ENCODE data around the gene LTC4S. TPM values are rescaled to one million over a fixed set of nuclear protein-coding genes. Genes with fewer than 3 reads are reported as not detected.
A peak's percentile ranks its signal among the peaks of the same experiment; 100 is the strongest.

Gene LTC4S
- total RNA-seq, 6 donors from 2014 or later: 6.7 to 33.1 (median 21.3) TPM

DNA sequence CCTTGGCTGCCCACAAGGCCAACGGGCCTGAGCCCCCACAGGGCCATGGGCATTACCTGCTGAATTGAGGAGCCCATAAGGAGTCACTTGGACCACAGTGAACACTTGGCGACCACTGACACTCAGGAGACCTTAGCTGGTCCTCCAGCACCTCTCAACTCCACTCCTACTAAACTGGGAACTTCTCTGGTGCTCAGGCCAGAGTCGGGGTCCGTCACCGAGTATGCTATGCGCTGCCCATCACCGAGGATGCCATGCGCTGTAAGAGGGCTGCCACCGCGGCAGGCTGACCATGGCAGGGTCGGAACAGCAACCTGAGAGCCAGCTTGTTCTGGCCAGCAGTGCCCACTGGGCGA, 26.3 kb downstream of the LTC4S start:
- TF ChIP-seq POLR2A (IDR thresholded peaks at IDR 0.05): no peak
- TF ChIP-seq POLR2AphosphoS5 (IDR thresholded peaks at IDR 0.05): no peak
- no peak for TF ChIP-seq EP300 (IDR thresholded peaks at IDR 0.05)
- TF ChIP-seq, protein P1, sequence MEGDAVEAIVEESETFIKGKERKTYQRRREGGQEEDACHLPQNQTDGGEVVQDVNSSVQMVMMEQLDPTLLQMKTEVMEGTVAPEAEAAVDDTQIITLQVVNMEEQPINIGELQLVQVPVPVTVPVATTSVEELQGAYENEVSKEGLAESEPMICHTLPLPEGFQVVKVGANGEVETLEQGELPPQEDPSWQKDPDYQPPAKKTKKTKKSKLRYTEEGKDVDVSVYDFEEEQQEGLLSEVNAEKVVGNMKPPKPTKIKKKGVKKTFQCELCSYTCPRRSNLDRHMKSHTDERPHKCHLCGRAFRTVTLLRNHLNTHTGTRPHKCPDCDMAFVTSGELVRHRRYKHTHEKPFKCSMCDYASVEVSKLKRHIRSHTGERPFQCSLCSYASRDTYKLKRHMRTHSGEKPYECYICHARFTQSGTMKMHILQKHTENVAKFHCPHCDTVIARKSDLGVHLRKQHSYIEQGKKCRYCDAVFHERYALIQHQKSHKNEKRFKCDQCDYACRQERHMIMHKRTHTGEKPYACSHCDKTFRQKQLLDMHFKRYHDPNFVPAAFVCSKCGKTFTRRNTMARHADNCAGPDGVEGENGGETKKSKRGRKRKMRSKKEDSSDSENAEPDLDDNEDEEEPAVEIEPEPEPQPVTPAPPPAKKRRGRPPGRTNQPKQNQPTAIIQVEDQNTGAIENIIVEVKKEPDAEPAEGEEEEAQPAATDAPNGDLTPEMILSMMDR (IDR thresholded peaks at IDR 0.05): no peak
- 34% methylated on average over 12 of the region's 12 CpGs; no CpG with 5 or more reads in 1 of the 2 donors for WGBS, 2 donors
- Histone ChIP-seq H3K9me3 (no peaks in the 10 kb centered on the region), H3K4me1 (peaks cover 59 to 74% (median 69%) of the 10 kb centered on the region in 4 donors), H3K36me3 (peaks cover 18 to 34% (median 24%) of the 10 kb centered on the region in 4 donors), H3K27ac (peak overlapping the region; percentile 98 to 100 (median 99)), H3K27me3 (no peaks in the 10 kb centered on the region), H3K4me3 (peak overlapping the region; percentile 52 to 99 (median 78))
- ATAC-seq (ENCODE audit: low FRiP score in 2 of 2) (no peak), DNase-seq (no peak)

DNA sequence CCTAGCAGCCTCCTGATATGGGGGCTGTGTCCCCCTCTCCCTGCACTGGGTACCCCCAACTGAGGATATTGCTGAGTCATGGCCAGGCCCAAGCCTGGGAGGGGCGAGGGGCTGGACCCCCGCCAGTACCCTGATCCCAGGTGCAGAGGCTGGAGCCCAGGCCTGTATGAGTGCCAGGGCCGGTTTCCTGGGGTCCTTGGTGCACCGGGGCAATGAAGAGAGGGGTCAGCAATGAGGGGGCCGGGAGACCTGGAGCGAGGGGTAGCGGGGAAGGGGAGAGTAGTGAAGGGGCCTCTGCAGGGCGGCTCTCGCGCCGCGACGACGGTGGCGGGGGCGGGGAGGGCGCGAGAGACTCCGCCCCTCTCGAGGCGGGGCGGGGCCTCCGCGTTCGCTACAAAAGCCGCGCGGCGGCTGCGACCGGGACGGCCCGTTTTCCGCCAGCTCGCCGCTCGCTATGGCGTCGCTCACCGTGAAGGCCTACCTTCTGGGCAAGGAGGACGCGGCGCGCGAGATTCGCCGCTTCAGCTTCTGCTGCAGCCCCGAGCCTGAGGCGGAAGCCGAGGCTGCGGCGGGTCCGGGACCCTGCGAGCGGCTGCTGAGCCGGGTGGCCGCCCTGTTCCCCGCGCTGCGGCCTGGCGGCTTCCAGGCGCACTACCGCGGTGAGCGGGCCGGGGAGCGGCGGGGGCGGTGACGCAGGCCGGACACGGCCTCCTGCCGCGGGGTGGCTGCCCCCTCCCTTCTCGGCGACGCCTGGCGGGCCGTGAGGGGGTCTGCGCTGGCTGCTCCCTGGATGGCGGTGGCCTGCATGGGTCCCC, 26.9 kb downstream of the LTC4S start, which contains the start of gene SQSTM1:
SQSTM1 (plus strand) TSS at position 423 of the 815 bp plus-strand sequence; CDS start at position 455, 32 bp downstream.
- WGBS, 2 donors: 1% methylated on average over 52 of the region's 81 CpGs; no CpG with 5 or more reads in 1 of the 2 donors
- Histone ChIP-seq H3K27ac (peak within 1 kb of the TSS; percentile 98 to 100 (median 99)), H3K4me1 (peaks cover 59 to 80% (median 70%) of the 10 kb centered on the region in 4 donors), H3K27me3 (no peaks in the 10 kb centered on the region), H3K36me3 (peaks cover 23 to 40% (median 29%) of the 10 kb centered on the region in 4 donors), H3K4me3 (peak within 1 kb of the TSS; percentile 66 to 99 (median 86)), H3K9me3 (no peaks in the 10 kb centered on the region)
- DNase-seq (peak; percentile 85 to 98), ATAC-seq (ENCODE audit: low FRiP score in 2 of 2) (peak; percentile 85 to 86)
- TF ChIP-seq POLR2AphosphoS5 (IDR thresholded peaks at IDR 0.05) (peak; percentile 97 to 100), POLR2A (IDR thresholded peaks at IDR 0.05) (peak in 3 of 4 donors; percentile 98 to 100 (median 98)), EP300 (IDR thresholded peaks at IDR 0.05) (peak in 1 of 4 donors; percentile 54)
- TF ChIP-seq, protein P1 (IDR thresholded peaks at IDR 0.05): peak in 5 of 6 experiments; percentile 24 to 81 (median 47)

DNA sequence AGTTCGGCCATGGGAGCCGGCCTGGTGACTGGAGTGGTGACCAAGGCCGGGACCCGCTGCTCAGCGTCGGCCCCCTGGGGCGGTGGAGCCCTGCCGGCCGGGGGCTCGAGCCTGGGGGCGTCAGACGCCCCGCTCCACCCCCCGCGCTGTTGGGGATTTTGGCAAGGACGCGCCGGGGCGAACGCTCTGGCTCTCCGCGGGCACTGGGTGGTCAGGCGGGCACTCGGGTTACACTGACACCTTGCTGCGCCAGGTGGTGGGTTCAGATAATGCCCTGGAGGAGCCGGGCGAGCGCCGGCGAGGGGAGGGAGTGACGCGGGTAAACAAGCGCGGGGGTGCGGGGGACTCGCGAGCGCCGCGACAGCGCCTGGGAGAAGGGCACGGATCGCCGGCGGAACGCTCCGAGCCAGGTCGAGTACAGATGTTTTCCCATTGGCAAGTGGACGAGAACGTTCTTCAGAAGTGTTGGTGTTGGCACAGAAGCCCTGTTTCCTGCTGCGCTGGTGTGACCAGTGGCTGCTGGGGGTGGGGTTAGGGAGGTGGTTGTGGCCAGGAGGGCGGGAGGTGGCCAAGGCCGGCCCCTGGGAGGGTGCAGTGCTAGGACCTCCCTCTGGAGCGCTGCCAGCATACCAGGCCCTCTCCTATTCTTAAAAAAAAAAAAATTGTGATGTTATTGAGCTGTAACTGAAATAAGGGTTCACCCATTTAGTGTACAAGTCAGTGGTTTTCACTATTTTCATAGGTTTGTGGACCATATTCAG, 27.7 kb downstream of the LTC4S start:
- 0 to 2% methylated on average over 3 to 20 of the region's 54 CpGs for WGBS, 2 donors
- Histone ChIP-seq H3K9me3 (no peaks in the 10 kb centered on the region), H3K4me3 (peak overlapping the region; percentile 66 to 99 (median 86)), H3K27ac (peak overlapping the region; percentile 98 to 100 (median 99)), H3K36me3 (peaks cover 30 to 47% (median 37%) of the 10 kb centered on the region in 4 donors), H3K4me1 (peaks cover 58 to 79% (median 69%) of the 10 kb centered on the region in 4 donors), H3K27me3 (no peaks in the 10 kb centered on the region)
- ATAC-seq (ENCODE audit: low FRiP score in 2 of 2) (peak; percentile 87 to 90), DNase-seq (peak; percentile 96 to 98)
- TF ChIP-seq, protein P1 (IDR thresholded peaks at IDR 0.05): peak in 2 of 6 experiments; percentile 30 to 47
- TF ChIP-seq POLR2A (IDR thresholded peaks at IDR 0.05) (peak in 3 of 4 donors; percentile 78 to 93 (median 88)), POLR2AphosphoS5 (IDR thresholded peaks at IDR 0.05) (peak; percentile 95 to 99), EP300 (IDR thresholded peaks at IDR 0.05) (peak in 1 of 4 donors; percentile 71)

DNA sequence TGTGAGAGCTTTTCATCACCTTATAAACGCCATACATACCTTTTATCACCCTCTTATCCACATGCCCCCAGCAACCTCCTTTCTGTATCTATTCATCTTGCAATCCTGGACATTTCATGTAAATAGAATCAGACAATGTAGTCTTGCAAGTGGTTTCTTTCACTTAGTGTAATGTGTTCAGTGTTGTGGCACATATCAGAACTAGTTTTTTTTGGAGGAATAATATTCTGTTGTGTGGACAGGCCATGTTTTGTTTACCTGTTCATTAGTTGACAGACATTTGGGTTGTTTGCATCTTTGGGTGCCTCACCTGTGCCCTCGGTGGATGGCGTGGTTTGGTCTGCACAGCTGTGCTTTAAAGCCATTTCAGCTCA, 28.3 kb downstream of the LTC4S start:
- H3K9me3 ChIP-seq: no peaks in the 10 kb centered on the region
- peaks cover 35 to 53% (median 43%) of the 10 kb centered on the region in 4 donors for H3K36me3 ChIP-seq
- TF ChIP-seq, protein P1 (IDR thresholded peaks at IDR 0.05): no peak
- TF ChIP-seq POLR2A (IDR thresholded peaks at IDR 0.05) (no peak), POLR2AphosphoS5 (IDR thresholded peaks at IDR 0.05) (no peak), EP300 (IDR thresholded peaks at IDR 0.05) (no peak)
- no peaks in the 10 kb centered on the region for H3K27me3 ChIP-seq
- peak overlapping the region; percentile 66 to 99 (median 86) for H3K4me3 ChIP-seq
- H3K27ac ChIP-seq: peak overlapping the region; percentile 98 to 100 (median 99)
- H3K4me1 ChIP-seq: peaks cover 56 to 78% (median 66%) of the 10 kb centered on the region in 4 donors
- ATAC-seq (ENCODE audit: low FRiP score in 2 of 2): no peak
- WGBS, 2 donors: 47 to 52% methylated on average over 3 of the region's 3 CpGs
- DNase-seq: no peak
